ENCODE results near the gene GPHB5.
"Not testable (repeated sequence)": the region's sequence is repeated elsewhere in the genome, so short reads cannot be mapped to it uniquely, and the experiment has no call there.

GPHB5 gene

GRCh38 chr14:63295231-63295685, 23.5 kb downstream of the GPHB5 start:
- DNase-seq (ENCODE audit: low read depth in 2 of 2) = no peak

DNA sequence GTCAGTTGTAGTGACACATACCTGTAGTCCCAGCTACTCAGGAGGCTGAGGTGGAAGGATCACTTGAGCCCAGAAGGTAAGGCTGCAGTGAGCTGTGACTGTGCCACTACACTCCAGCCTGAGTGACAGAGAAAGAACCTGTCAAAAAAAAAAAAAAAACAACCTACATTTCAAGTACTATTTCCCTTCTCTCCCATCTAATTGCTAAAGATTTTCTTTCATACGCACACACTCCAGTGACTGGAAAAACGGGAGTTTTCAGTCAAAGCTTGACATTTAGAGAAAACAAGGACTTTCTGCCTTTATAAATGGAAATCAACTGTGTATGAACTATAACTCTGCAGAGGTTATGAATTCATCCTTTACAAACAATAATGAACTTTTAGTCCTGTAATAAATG, 25.9 kb downstream of the GPHB5 start:
- DNase-seq (ENCODE audit: low read depth in 2 of 2) = no peak

- DNase-seq (ENCODE audit: low read depth in 2 of 2) = no peak
These were observed 27.8 kb downstream of the GPHB5 start for GRCh38 chr14:63290741-63291430.

- no peak for DNase-seq (ENCODE audit: low read depth in 2 of 2)
These were observed 29.9 kb downstream of the GPHB5 start for GRCh38 chr14:63288853-63289252.

GRCh38 chr14:63287666-63288483, 30.9 kb downstream of the GPHB5 start:
- DNase-seq (ENCODE audit: low read depth in 2 of 2) = no peak

- no peak for DNase-seq (ENCODE audit: low read depth in 2 of 2)
These were observed 32.7 kb downstream of the GPHB5 start for GRCh38 chr14:63286071-63286470.

GRCh38 chr14:63283884-63284248, 34.9 kb downstream of the GPHB5 start:
- DNase-seq (ENCODE audit: low read depth in 2 of 2) = no peak

DNA sequence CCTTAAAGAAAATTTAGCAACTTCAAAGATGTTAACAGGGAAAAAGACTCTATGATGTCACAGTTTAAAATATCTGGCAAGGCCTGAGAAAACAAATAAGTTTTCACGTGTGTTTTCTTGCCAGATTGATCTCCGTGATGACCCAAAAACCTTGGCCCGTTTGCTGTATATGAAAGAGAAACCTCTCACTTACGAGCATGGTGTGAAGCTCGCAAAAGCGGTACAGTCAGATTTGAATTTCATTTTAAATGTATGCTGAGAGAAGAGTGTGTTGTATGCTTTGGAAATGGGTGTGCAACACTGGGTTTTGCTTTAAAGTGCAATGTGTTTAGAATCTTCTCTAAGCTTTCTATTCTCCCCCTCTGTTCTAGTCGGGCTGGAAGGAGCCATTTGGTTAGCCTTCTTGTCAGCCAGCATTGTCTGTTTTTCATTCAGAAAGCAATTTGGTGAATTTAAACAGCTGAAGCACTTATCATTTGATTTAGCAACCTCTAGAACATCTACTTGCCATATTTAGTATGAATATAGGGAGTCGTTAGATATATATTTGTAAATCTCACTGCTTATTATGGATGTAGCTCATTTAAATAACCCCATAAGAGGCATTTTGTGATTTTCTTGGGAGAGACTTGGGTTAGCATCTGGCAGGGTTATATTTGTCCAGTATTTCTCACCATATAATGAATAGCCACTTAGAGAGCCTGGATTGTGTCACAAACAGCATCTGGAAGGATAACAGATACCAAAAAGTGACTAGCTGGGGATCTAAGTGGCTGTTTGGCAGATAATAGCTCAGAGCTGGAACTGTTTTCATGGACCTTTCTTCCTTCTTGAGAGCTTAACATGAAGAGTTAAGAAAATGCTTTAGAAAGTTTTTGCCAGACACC, 35.5 kb downstream of the GPHB5 start:
- DNase-seq (ENCODE audit: low read depth in 2 of 2) = no peak

- not testable (repeated sequence) for DNase-seq (ENCODE audit: low read depth in 2 of 2)
These were observed 38.8 kb downstream of the GPHB5 start for GRCh38 chr14:63279933-63280332.

- no peak for DNase-seq (ENCODE audit: low read depth in 2 of 2)
These were observed 41.0 kb downstream of the GPHB5 start for GRCh38 chr14:63277591-63278183.

DNA sequence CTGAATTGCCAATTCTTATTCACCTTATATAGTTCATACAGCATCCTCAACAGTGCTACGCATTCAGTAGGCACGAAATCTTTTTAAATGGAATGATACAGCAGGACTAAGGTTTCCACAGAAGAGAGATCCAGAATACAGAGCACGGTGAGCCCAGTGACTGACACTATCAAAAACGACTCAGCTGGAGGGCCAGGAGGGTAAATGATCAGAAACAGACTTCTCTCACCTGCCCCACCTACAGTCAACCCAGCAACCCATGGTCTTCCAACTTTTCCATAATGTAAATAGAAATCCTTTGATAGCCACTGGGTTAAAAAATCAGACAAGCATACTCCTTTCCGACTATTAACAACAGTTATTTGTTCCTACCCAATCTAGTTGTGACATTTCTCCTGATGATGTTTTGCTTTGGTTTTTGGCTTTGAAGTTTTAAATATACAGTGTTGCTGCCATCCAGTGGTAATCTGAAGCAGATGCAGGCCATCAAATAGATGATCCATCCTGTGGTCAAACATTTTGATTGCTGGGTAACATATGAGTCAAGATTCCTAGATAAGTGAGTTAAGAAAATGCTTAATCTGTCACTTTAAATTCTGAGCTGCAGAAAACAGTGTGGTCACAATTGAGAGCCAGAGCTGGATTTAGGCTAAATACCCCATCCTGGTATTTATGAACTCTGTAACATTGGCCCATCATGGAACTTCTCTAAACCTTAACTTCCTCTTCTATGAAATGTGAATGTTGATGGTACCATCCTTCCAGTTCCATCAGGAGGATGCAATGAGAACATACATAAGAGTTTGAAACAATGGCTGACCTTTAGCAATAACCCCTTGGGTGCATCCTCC, 42.0 kb downstream of the GPHB5 start:
- DNase-seq (ENCODE audit: low read depth in 2 of 2) = peak; percentile 9 to 21

- no peak for DNase-seq (ENCODE audit: low read depth in 2 of 2)
These were observed 42.7 kb downstream of the GPHB5 start for GRCh38 chr14:63276016-63276415.

- DNase-seq (ENCODE audit: low read depth in 2 of 2) = no peak
These were observed 43.1 kb downstream of the GPHB5 start for GRCh38 chr14:63275611-63276010.

DNA sequence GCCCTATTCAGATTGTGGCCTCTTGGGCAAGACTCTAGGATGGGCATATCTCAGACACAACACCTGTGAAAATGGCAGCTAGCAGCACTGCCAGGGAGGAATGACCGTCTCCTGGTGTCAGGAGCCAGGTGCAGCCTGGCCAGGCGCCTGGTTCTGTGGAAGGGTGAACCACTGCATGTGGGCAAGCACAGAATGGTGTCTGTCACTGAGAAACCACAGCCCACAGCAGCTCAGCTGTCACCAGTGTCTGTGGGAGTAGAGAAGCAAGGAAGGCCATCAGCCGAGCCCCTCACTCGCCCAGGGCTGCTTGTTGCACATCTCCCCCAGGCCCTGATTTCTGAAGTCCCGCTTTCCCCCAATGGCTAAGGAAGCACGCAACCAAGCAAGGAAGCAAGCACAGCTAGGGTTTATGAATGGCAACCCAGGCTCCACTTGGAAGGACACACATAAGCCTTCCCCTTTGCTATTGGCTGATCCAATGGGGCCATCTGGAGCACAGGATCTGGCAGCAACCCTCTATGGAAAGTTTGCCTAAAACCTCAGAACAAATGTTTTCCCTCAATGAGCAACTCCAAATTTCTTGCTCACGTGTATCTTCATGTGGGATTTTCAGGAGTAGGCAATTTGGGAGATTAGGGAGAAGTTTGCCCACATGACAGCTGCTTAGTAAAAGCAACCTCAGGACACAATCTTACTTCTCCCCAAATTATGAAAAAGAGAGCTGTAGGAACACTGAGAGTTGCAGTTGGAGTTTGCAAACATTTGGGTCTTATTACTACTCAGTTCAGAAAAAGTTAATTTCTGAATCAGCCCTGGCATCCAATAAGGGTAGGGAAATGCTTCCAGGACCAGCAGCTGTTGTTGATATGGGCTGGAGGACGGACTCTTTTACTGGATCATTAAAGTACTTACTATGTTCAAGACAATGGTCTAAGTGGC, 44.7 kb downstream of the GPHB5 start:
- peak in 1 of 2 experiments; percentile 17 for DNase-seq (ENCODE audit: low read depth in 2 of 2)

DNA sequence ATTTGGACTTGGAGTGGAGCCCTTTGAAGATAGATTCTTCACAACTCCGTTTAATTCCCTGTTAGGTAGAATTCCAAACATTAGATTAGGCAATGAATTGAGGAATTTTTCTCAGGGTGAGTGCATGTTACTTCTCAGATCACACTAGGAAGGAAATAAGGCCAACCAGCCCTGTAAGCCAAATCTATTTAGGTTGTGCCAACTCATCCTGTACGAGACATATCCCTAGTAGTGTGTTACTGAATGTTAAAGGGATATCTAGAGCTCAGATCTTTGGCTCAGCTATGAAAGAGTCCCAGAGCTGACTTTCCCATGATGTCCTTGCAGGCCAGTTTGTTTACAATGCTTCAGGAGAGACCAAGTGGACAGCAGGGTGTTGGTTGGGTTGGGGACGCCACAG, 45.6 kb downstream of the GPHB5 start:
- no peak for DNase-seq (ENCODE audit: low read depth in 2 of 2)

DNA sequence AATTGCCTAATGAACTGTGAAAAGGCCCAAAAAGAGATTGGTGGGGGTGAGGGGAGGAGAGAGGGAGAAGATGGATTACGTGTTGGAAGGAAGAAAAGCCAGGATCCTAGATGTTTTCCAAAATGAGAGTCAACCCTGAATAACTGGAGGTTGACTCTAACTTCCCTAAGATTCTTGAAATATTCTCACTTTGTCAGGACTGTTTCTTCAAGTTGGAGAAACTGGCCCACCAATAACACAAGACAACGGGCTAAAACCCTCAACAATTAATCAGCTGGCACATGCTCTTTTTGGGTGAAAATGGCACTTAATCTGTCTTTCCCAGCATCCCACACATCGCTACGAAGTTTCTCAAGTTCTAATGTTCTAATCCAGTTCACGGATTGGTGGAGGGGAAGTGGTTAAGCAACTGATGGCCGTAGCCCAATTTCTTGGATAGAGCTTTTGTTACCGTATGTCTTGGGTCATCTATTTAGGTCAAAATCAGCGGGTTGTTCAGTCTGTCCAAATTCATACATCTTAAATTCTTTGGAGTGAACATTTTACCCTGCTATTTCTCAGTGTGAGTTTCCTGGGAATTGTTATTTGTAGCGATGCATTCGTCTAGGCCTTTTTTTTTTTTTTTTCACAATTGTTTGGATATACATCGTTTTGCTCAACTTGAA, 49.0 kb downstream of the GPHB5 start:
- no peak for DNase-seq (ENCODE audit: low read depth in 2 of 2)

DNA sequence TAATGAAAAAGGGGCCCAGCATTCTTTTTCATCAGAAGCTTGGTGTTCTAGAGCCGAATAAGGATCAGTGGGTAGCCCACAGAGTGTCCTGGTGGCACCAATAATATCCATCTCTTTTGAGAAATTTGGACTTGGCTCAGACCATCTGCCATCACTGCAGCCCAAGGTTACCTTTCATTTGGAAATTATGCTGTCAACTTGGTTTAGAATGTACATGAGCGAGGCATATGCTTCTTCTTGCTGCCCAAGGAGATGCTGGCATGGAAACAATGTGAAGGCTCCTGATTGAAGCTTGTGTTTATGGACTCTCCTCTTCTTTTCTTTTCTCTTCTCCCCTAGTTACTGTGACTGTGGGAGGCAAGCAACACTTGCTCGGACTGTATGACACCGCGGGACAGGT, 50.0 kb downstream of the GPHB5 start:
- no peak for DNase-seq (ENCODE audit: low read depth in 2 of 2)

- no peak for DNase-seq (ENCODE audit: low read depth in 2 of 2)
These were observed 51.6 kb downstream of the GPHB5 start for GRCh38 chr14:63267171-63267570.

DNA sequence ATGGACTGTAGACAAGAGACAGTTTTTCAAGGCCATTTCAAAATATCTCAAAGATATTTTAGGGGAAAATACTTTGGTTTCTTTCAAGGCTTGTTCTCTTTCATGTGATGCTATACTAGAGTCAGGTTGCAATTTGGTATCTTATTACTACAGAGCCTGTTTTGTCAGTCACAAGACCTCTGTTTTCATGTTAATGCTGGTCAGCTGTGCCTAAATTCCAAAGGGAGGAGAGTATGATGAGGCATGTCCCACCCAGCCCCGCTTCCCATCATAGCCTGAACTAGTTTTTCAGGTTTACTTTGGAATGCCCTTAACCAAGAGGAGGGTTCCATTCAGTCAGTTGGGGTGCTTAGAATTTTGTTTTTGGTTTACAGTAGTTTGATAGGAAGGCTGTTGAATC, 52.6 kb downstream of the GPHB5 start:
- no peak for DNase-seq (ENCODE audit: low read depth in 2 of 2)
